ENCODE measurements around the gene LPIN1.
A peak's percentile ranks its signal among the peaks of the same experiment; 100 is the strongest.

The LPIN1 gene

GRCh38 chr2:11746376-11746806, at the start of gene LPIN1:
Gene LPIN1 (plus strand): TSS chr2:11746632. CDS start chr2:11765542, 18,910 bp downstream.
- peak; percentile 78 to 80 for DNase-seq (ENCODE audit: low read depth in 2 of 2)

- no peak for DNase-seq (ENCODE audit: low read depth in 2 of 2)
These were observed 49.7 kb upstream of the LPIN1 start for GRCh38 chr2:11696736-11697102.

- DNase-seq (ENCODE audit: low read depth in 2 of 2) = no peak
These were observed 49.1 kb upstream of the LPIN1 start for GRCh38 chr2:11697103-11697871.

GRCh38 chr2:11698009-11698922, 48.2 kb upstream of the LPIN1 start:
- no peak for DNase-seq (ENCODE audit: low read depth in 2 of 2)

DNA sequence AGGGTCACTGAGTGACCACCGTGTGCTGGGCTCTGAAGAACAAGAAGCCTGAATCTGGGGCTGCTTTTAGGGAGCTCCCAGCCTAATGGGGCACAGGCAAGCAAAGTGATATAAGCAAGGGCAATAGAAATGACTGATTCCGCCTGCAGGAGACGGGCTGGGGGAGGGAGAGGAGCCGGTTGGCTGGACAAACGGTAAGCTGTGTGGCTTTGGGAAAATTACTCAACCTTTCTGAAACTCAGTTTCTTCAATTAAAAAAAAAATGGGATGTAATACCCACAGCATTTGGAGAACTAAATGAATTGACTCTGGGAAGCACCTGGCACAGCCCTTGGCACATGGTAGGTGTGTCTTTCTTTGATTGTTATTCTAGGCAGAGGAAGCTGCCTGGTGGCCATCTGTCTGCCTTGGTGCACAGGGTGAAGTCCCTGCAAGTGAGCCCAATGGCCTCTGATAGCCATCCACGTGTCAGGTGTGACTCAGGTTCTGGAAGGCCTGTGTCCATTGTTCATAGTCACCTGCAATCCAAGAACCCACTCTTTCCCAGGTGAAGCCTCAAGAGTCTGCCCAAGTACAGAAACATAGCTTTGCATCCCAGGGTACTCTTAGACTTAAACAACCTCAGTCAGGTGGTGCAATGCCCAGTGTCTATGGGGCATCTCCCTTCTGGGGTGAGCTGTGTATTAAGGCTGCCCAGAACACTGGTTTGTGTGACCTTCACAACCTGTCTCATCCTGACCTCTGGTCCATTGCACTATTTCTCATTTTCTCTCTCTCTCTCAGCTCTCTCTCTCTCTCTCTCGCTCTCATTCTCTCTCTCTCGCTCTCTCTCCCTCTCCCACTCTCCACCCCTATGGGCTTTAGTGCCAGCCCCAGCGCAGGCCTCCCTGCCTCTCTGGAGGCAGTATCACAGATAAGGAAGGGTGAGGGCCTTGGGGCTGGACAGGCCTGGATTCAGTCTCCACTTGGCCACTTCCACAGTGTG, 46.5 kb upstream of the LPIN1 start:
- no peak for DNase-seq (ENCODE audit: low read depth in 2 of 2)

DNA sequence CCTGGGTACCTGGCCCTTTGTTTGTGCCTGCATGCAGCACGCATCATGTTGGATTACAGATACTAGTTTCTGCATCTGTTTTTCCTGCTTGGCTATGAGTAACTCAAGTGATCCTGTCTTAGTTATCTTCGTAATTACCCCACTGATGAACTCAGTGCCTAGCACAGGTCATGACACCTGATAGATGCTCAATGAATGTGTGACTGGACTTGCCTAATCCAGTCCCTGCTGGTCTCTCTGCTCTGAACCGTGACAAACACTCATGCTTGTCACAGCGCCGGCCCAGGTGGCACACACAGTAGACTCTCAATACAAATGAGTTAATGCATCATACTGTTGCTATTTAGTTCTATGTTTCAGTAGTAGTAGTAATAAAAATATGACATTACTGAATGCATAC, 45.2 kb upstream of the LPIN1 start:
- DNase-seq (ENCODE audit: low read depth in 2 of 2) = no peak

DNA sequence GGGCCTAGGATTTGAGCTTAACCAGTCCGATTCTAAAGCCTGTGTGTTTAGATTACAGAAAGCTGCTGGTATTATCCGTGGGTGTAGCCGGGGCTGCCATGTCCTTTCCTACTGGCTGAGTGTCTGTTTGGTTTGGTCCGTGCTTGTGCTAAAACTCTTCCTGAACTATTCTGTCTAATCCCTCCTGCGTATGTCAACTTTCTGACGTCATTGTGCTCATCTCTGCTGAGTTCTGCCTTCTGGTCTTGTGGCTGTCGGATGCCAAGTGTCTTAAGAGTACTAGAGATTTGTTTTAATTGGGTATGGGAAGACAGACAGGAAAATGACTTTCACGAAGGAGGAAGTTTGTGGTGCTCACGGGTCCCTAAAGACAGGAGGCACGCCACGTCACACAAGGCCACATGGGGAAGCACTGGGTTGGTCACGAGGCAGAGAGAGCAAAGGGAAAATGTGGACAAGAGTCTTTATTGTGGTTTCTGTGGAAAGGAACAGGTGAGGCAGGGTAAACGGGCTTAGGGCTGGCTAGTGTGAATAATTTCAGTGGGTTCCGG, 44.6 kb upstream of the LPIN1 start:
- DNase-seq (ENCODE audit: low read depth in 2 of 2) = peak in 1 of 2 donors; percentile 6

GRCh38 chr2:11702946-11703345, 43.5 kb upstream of the LPIN1 start:
- no peak for DNase-seq (ENCODE audit: low read depth in 2 of 2)

DNA sequence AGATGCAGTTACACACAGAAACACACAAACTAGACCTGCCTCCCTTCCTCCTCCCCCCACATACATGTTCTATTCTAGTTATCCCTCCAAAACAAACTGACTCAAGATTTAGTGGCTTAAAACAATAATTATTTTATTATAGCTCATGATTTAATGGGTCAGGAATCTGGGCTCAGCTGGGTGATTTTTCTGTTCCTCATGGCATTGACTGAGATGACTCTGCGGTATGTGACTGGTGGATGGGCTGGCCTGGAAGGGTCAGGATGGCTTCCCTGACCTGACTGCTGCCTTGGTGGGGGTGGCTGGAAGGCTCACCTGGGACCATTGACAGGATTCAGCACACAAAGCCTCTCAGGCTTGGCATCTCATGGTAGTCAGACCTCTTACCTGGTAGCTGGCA, 42.7 kb upstream of the LPIN1 start:
- no peak for DNase-seq (ENCODE audit: low read depth in 2 of 2)

DNA sequence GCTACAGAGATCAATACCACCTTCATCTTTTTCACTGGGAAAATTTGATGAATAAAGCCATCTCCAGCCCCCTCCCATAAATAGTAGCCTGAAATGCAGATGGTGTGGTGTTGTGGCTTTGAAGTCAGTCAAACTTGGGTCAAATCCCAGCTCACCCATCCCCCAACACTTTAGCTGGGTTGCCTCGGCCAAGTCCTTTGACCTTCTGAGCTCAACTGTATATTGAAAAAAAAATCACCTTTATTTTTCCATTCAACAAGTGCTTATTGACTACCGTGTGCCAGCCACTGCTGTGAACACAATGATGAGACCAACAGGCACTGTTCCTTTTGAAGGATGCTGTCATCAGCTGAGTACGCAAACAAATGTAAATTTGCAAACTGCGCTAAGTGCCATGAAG, 41.4 kb upstream of the LPIN1 start:
- DNase-seq (ENCODE audit: low read depth in 2 of 2) = no peak

- no peak for DNase-seq (ENCODE audit: low read depth in 2 of 2)
These were observed 40.7 kb upstream of the LPIN1 start for GRCh38 chr2:11705711-11706110.

DNA sequence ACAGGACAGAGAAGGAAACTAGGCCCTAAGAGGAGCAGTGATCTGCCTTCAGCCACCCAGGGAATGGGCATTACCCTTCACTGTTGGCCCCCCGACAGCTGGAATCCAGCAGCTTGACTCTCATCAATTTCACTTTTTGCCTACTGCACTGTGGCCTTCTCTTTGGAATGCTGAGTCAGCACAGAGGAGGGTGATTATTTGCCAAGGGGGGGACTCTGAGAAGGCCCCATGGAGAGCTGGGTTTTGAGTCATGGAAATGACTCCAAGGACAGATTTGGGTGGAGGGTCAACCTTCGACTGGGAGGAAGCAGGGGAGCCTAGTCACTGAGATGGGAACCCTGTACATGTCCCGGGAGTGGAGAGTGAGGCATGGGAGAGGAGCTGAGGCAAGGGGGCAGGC, 38.3 kb upstream of the LPIN1 start:
- DNase-seq (ENCODE audit: low read depth in 2 of 2) = no peak

DNA sequence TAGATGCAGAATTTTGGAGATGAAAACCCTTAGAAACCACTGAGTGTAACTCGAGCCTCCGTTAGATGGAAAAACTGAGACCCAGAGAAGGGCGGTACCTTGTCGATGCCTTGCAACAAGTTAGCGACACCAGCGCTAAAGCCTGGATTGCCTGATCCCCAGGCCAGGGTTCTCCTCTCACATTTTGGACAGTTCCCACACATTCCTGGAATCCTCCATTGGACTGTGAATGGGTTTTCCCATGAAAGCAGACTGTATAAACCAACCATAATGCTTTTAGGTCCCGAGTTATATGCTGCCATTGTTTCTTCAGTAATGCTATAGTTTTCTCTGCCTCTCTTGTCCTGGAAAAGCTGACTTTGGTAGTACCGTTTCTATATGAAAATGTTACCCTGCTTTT, 37.1 kb upstream of the LPIN1 start:
- no peak for DNase-seq (ENCODE audit: low read depth in 2 of 2)

DNA sequence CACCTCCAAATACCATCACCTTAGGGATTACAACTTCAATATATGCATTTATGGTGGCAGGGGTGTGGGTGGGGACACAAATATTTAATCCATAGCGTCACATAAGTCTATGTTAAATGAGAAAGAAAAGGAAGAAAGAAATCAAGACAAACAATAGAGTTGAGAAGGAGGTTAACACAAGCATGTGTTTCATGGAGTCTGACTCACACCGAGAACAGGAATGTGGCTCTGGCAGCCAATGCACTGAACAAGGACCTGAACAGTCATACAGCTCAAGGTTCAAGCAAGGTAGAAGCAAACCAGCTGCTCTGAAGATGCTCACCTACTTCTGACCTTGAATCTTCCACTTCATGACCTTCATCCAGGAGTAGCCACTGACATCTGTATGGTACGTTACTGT, 36.2 kb upstream of the LPIN1 start:
- no peak for DNase-seq (ENCODE audit: low read depth in 2 of 2)

DNA sequence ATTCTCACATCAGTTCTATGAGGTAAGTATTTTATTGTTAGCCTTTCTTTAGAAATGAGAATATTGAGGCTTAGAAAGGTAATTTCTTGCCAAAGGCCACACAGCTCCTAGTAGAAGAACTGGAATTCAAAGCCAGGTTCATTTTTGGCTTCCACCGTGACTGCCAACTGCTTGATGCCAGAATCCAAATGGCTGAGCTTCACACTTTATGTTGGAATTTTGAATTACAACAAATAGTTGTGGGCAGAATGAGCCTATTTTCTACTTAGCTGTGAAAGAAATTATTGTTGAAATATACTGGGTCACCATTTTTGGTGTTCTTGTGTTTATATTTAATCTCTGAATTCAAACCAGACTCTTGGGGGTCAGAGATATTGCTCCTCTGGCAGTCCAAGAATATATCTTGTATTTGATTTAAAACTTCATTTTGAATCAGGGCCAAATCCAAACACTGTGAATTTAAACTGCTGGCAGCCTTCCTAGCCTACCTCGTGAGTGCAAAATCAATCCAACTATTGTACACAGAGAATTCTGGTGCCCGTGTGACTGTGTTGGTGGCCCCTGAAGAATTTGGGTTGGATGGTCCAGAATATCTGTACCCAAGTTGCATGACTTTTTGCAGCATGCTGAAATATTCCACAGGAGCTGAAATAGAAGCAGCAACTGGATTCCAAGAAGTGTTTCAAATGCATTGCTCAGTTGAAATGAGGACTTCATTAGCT, 35.6 kb upstream of the LPIN1 start:
- no peak for DNase-seq (ENCODE audit: low read depth in 2 of 2)

GRCh38 chr2:11711354-11711716, 35.1 kb upstream of the LPIN1 start:
- no peak for DNase-seq (ENCODE audit: low read depth in 2 of 2)

- DNase-seq (ENCODE audit: low read depth in 2 of 2) = no peak
These were observed 34.7 kb upstream of the LPIN1 start for GRCh38 chr2:11711751-11712150.

GRCh38 chr2:11712866-11713265, 33.6 kb upstream of the LPIN1 start:
- DNase-seq (ENCODE audit: low read depth in 2 of 2) = no peak

- no peak for DNase-seq (ENCODE audit: low read depth in 2 of 2)
These were observed 32.6 kb upstream of the LPIN1 start for GRCh38 chr2:11713815-11714214.

DNA sequence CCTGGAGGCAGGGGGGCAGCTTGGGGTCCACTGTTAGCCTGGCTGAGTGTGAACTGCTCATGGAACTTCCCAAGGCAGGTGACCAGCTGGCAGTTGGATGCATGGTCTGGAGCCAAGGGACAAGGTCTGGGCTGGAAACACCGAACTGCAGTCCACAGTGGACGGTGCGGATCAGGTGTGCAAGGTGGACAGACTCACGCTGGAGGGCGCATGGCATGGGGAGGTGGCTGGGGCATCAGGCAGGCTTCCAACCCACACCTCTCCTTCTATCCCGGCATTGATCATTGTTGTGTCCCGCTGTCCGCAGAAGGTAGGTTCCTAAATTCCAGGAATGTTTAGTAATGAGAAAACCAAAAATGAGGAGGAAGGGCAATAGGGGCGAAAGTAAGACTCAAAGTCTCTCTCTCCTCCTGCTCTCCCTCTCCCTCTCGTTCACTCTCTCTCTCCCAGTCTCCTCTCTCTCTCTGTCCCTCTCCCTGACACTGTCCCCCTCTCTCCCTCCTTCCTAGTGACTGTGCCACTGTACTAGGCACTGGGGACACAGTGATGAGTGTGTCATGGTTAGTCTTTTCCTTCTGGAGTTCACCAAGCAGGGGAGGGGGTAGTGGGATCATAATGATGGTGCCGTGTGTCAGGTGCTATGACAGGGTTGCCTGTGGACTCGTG, 30.3 kb upstream of the LPIN1 start:
- no peak for DNase-seq (ENCODE audit: low read depth in 2 of 2)

Data from stimulated activated CD8-positive, alpha-beta memory T cell treated with anti-CD3 and anti-CD28 coated beads, Interleukin-15, amount 100 ng/mL, for 48 hours (primary cell).